ENCODE results near the gene SMS.

DNA sequence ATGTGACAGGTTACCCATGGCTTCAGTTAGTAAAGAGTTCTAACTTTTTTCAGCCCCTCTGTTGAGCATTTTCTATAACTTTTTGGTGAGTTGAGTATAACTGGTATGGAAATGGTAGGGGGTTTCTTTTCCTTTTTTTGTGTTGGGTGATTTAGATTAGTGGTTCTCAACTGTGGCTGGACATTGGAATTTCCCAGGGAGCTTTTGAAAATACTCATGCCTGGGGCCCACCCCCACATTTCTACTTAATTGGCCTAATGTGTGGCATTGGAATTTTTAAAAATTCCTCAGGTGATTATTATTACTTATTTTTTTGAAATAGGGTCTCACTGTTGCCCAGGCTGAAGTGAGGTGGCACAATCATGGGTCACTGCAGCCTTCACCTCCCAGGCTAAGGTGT lies 21.9 kb downstream of the SMS start:
- TF ChIP-seq, protein P1, sequence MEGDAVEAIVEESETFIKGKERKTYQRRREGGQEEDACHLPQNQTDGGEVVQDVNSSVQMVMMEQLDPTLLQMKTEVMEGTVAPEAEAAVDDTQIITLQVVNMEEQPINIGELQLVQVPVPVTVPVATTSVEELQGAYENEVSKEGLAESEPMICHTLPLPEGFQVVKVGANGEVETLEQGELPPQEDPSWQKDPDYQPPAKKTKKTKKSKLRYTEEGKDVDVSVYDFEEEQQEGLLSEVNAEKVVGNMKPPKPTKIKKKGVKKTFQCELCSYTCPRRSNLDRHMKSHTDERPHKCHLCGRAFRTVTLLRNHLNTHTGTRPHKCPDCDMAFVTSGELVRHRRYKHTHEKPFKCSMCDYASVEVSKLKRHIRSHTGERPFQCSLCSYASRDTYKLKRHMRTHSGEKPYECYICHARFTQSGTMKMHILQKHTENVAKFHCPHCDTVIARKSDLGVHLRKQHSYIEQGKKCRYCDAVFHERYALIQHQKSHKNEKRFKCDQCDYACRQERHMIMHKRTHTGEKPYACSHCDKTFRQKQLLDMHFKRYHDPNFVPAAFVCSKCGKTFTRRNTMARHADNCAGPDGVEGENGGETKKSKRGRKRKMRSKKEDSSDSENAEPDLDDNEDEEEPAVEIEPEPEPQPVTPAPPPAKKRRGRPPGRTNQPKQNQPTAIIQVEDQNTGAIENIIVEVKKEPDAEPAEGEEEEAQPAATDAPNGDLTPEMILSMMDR (IDR thresholded peaks at IDR 0.05) = no peak
- TF ChIP-seq ZFX (IDR thresholded peaks at IDR 0.05; ENCODE audit: borderline replicate concordance) = no peak
